HepG2 (cell line): ENCODE measurements around the gene FDPS. TPM values are rescaled to one million over a fixed set of nuclear protein-coding genes. Genes with fewer than 3 reads are reported as not detected.
A peak's percentile ranks its signal among the peaks of the same experiment; 100 is the strongest.

Source experiments
- ETV5 ChIP-seq: IDR thresholded peaks from 2 replicates; pipeline ENCODE4 v1.6.1; 2018; ENCODE audit warnings: missing biosample characterization, missing genetic modification reagents, inconsistent platforms, borderline replicate concordance
- GMEB2 ChIP-seq: IDR thresholded peaks from 2 replicates; pipeline ENCODE4 v1.6.1; 2016; ENCODE audit warnings: missing biosample characterization, missing genetic modification reagents, low read depth
- RAD21 ChIP-seq: fragments of 450-650 bp; formaldehyde crosslinking; IDR thresholded peaks from 2 replicates; pipeline ENCODE4 v1.5.0; 2020; ENCODE audit warnings: mild to moderate bottlenecking
- WIZ ChIP-seq: sonication (generic); formaldehyde crosslinking; IDR thresholded peaks from 2 replicates; pipeline ENCODE4 v1.5.1; 2020; ENCODE audit warnings: mild to moderate bottlenecking, missing genetic modification reagents
- ZNF230 ChIP-seq: sonication (generic); formaldehyde crosslinking; IDR thresholded peaks from 2 replicates; pipeline ENCODE4 v1.4.0; 2020; ENCODE audit warnings: mild to moderate bottlenecking, missing genetic modification reagents
- ZNF367 ChIP-seq: sonication (generic); formaldehyde crosslinking; IDR thresholded peaks from 2 replicates; pipeline ENCODE4 v1.4.0; 2020; ENCODE audit warnings: missing genetic modification reagents, borderline replicate concordance
- ZNF556 ChIP-seq: sonication (generic); formaldehyde crosslinking; IDR thresholded peaks from 2 replicates; pipeline ENCODE4 v1.4.0; 2020; ENCODE audit warnings: mild to moderate bottlenecking, missing genetic modification reagents, borderline replicate concordance
- ZNF576 ChIP-seq: sonication (generic); formaldehyde crosslinking; IDR thresholded peaks from 2 replicates; pipeline ENCODE4 v1.4.0; 2020; ENCODE audit warnings: mild to moderate bottlenecking, missing genetic modification reagents
- ZNF709 ChIP-seq: sonication (generic); formaldehyde crosslinking; IDR thresholded peaks from 2 replicates; pipeline ENCODE4 v1.5.0; 2020; ENCODE audit warnings: mild to moderate bottlenecking, missing genetic modification reagents
- polyA plus RNA-seq, 8 experiments: library from polyadenylated mRNA; depleted of rRNA in 3 of 8; stranded (reverse) in 7 of 8; unstranded in 1 of 8; fragments of >200 nt; fragmentation: Illumina TruSeq in 4 of 8; extraction: Trizol in 4 of 8; gene quantifications; 2 replicates each; pipeline versions ENCODE4 v1.2.1 to v1.2.3, GENCODE V29; 2011 to 2016; ENCODE audit warnings: low read depth in 4 of 8, missing spikeins in 1 of 8, mixed read lengths in 1 of 8; ENCODE audit not compliant: insufficient read depth in 1 of 8
- total RNA-seq, 5 experiments: library from RNA; depleted of rRNA; stranded (reverse); fragments of >200 nt; fragmentation: Illumina TruSeq; extraction: Trizol; gene quantifications; 2 replicates each; pipeline ENCODE4 v1.2.3, GENCODE V29; 2016; ENCODE audit warnings: low read depth in 1 of 5
- TF ChIP-seq, protein P1 (sequence below): sonication (generic); formaldehyde crosslinking; IDR thresholded peaks from 2 replicates; pipeline ENCODE4 v1.4.0; 2020; ENCODE audit warnings: missing genetic modification reagents
- TF ChIP-seq, protein P2 (sequence below): sonication (generic); formaldehyde crosslinking; IDR thresholded peaks from 2 replicates; pipeline ENCODE4 v1.4.0; 2020; ENCODE audit warnings: missing genetic modification reagents
- TF ChIP-seq, protein P3 (sequence below): sonication (generic); formaldehyde crosslinking; IDR thresholded peaks from 2 replicates; pipeline ENCODE4 v1.5.1; 2020; ENCODE audit warnings: mild to moderate bottlenecking, missing genetic modification reagents, borderline replicate concordance

Gene FDPS
- total and polyA plus RNA-seq, 2 of the 13 experiments (the other 11 are each of a cell fraction or from before 2014, with no cell fraction given), result 264 to 519 TPM

- TF ChIP-seq GMEB2 (CRISPR knock-in tag) (peak; percentile 99), ZNF709 (CRISPR knock-in tag) (peak; percentile 87), ZNF576 (CRISPR knock-in tag) (no peak), ZNF556 (CRISPR knock-in tag) (no peak), WIZ (no peak), ETV5 (CRISPR knock-in tag) (peak; percentile 91), RAD21 (no peak), ZNF367 (no peak), ZNF230 (CRISPR knock-in tag) (no peak)
- TF ChIP-seq, protein P1, sequence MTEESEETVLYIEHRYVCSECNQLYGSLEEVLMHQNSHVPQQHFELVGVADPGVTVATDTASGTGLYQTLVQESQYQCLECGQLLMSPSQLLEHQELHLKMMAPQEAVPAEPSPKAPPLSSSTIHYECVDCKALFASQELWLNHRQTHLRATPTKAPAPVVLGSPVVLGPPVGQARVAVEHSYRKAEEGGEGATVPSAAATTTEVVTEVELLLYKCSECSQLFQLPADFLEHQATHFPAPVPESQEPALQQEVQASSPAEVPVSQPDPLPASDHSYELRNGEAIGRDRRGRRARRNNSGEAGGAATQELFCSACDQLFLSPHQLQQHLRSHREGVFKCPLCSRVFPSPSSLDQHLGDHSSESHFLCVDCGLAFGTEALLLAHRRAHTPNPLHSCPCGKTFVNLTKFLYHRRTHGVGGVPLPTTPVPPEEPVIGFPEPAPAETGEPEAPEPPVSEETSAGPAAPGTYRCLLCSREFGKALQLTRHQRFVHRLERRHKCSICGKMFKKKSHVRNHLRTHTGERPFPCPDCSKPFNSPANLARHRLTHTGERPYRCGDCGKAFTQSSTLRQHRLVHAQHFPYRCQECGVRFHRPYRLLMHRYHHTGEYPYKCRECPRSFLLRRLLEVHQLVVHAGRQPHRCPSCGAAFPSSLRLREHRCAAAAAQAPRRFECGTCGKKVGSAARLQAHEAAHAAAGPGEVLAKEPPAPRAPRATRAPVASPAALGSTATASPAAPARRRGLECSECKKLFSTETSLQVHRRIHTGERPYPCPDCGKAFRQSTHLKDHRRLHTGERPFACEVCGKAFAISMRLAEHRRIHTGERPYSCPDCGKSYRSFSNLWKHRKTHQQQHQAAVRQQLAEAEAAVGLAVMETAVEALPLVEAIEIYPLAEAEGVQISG (CRISPR knock-in tag), result peak; percentile 82
- TF ChIP-seq, protein P2, sequence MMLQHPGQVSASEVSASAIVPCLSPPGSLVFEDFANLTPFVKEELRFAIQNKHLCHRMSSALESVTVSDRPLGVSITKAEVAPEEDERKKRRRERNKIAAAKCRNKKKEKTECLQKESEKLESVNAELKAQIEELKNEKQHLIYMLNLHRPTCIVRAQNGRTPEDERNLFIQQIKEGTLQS (CRISPR knock-in tag), result no peak
- TF ChIP-seq, protein P3, sequence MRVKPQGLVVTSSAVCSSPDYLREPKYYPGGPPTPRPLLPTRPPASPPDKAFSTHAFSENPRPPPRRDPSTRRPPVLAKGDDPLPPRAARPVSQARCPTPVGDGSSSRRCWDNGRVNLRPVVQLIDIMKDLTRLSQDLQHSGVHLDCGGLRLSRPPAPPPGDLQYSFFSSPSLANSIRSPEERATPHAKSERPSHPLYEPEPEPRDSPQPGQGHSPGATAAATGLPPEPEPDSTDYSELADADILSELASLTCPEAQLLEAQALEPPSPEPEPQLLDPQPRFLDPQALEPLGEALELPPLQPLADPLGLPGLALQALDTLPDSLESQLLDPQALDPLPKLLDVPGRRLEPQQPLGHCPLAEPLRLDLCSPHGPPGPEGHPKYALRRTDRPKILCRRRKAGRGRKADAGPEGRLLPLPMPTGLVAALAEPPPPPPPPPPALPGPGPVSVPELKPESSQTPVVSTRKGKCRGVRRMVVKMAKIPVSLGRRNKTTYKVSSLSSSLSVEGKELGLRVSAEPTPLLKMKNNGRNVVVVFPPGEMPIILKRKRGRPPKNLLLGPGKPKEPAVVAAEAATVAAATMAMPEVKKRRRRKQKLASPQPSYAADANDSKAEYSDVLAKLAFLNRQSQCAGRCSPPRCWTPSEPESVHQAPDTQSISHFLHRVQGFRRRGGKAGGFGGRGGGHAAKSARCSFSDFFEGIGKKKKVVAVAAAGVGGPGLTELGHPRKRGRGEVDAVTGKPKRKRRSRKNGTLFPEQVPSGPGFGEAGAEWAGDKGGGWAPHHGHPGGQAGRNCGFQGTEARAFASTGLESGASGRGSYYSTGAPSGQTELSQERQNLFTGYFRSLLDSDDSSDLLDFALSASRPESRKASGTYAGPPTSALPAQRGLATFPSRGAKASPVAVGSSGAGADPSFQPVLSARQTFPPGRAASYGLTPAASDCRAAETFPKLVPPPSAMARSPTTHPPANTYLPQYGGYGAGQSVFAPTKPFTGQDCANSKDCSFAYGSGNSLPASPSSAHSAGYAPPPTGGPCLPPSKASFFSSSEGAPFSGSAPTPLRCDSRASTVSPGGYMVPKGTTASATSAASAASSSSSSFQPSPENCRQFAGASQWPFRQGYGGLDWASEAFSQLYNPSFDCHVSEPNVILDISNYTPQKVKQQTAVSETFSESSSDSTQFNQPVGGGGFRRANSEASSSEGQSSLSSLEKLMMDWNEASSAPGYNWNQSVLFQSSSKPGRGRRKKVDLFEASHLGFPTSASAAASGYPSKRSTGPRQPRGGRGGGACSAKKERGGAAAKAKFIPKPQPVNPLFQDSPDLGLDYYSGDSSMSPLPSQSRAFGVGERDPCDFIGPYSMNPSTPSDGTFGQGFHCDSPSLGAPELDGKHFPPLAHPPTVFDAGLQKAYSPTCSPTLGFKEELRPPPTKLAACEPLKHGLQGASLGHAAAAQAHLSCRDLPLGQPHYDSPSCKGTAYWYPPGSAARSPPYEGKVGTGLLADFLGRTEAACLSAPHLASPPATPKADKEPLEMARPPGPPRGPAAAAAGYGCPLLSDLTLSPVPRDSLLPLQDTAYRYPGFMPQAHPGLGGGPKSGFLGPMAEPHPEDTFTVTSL (CRISPR knock-in tag), result no peak; the same call in 1 of the 2 replicates
Observed at GRCh38 chr1:155273343-155274245, 35.1 kb upstream of the FDPS start, which contains the start of gene CLK2 (continued).
